HS-27A (cell line): ENCODE data around the gene AKAP8L.

Experiments used
- DNase-seq: peaks from one replicate; pipeline ENCODE4 v3.0.0-alpha.2; 2012; ENCODE audit warnings: low read depth, missing footprints

AKAP8L gene

GRCh38 chr19:15432629-15433518 lies 14.1 kb upstream of the AKAP8L start:
- DNase-seq = no peak

GRCh38 chr19:15432018-15432494 lies 13.3 kb upstream of the AKAP8L start:
- no peak for DNase-seq

- DNase-seq = no peak
Measured at GRCh38 chr19:15431396-15432017, 12.7 kb upstream of the AKAP8L start.

GRCh38 chr19:15430526-15431120 lies 11.8 kb upstream of the AKAP8L start:
- DNase-seq = no peak

- no peak for DNase-seq
Measured at GRCh38 chr19:15429825-15430467, 11.2 kb upstream of the AKAP8L start.

GRCh38 chr19:15428956-15429824 lies 10.4 kb upstream of the AKAP8L start:
- no peak for DNase-seq

- DNase-seq = no peak
Measured at GRCh38 chr19:15427991-15428471, 9.2 kb upstream of the AKAP8L start.

GRCh38 chr19:15427350-15427700 lies 8.5 kb upstream of the AKAP8L start:
- DNase-seq = no peak

- DNase-seq = no peak
Measured at GRCh38 chr19:15426485-15427349, 7.9 kb upstream of the AKAP8L start.

GRCh38 chr19:15425321-15425950 lies 6.6 kb upstream of the AKAP8L start:
- DNase-seq = no peak

GRCh38 chr19:15424692-15425272 lies 6.0 kb upstream of the AKAP8L start:
- DNase-seq = no peak

- no peak for DNase-seq
Measured at GRCh38 chr19:15424121-15424520, 5.3 kb upstream of the AKAP8L start.

GRCh38 chr19:15423130-15423529 lies 4.3 kb upstream of the AKAP8L start:
- DNase-seq = no peak

GRCh38 chr19:15422296-15423075 lies 3.7 kb upstream of the AKAP8L start:
- DNase-seq = no peak

- no peak for DNase-seq
Measured at GRCh38 chr19:15421721-15422260, 3.0 kb upstream of the AKAP8L start.

GRCh38 chr19:15421136-15421695 lies 2.4 kb upstream of the AKAP8L start:
- DNase-seq = no peak

GRCh38 chr19:15419413-15420025 lies 731 bp upstream of the AKAP8L start:
- no peak for DNase-seq

GRCh38 chr19:15418231-15418578 lies 583 bp downstream of the AKAP8L start:
- DNase-seq = peak; percentile 9
